ENCODE results near the gene LAMA5.

Gene LAMA5

GRCh38 chr20:62335532-62335931 lies 31.6 kb downstream of the LAMA5 start:
- no peak overlapping the region for H3K4me3 ChIP-seq (ENCODE audit: low read depth in 1 of 2, low read length in 2 of 2)
- H3K79me2 ChIP-seq (ENCODE audit: insufficient read depth, low read length), result no peaks in the 10 kb centered on the region
- H3K27ac ChIP-seq (ENCODE audit: low read length), result no peak overlapping the region
- no peak for DNase-seq
- H3K9ac ChIP-seq (ENCODE audit: low read depth, low read length), result no peak overlapping the region
- ATAC-seq (ENCODE audit: insufficient read depth, low read depth), result no peak
- peaks cover 18% of the 10 kb centered on the region for H3K27me3 ChIP-seq (ENCODE audit: insufficient read depth, low read length, poor library complexity)
- H4K20me1 ChIP-seq (ENCODE audit: insufficient read depth, low read length), result peaks cover 19% of the 10 kb centered on the region; the same call in 1 of the 2 replicates
- H3K36me3 ChIP-seq (ENCODE audit: insufficient read depth, low read length), result no peaks in the 10 kb centered on the region
- no peak overlapping the region for H2AFZ ChIP-seq (ENCODE audit: low read depth, low read length)
- H3K4me2 ChIP-seq (ENCODE audit: insufficient read depth, low read length), result no peak overlapping the region
- no peak for TF ChIP-seq EZH2 (IDR thresholded peaks at IDR 0.05; ENCODE audit: borderline replicate concordance, low read depth, low read length, severe bottlenecking)
- no peak for TF ChIP-seq CTCF (IDR thresholded peaks at IDR 0.05; ENCODE audit: borderline replicate concordance, extremely low read depth, low read length, poor library complexity, severe bottlenecking)
- no peaks in the 10 kb centered on the region for H3K4me1 ChIP-seq (ENCODE audit: insufficient read depth, low read length)
- no peaks in the 10 kb centered on the region for H3K9me3 ChIP-seq (ENCODE audit: insufficient read depth, low read length, severe bottlenecking)

- H3K4me3 ChIP-seq (ENCODE audit: low read depth in 1 of 2, low read length in 2 of 2), result no peak overlapping the region
- H3K27me3 ChIP-seq (ENCODE audit: insufficient read depth, low read length, poor library complexity), result peaks cover 16% of the 10 kb centered on the region
- no peak overlapping the region for H3K9ac ChIP-seq (ENCODE audit: low read depth, low read length)
- no peaks in the 10 kb centered on the region for H3K79me2 ChIP-seq (ENCODE audit: insufficient read depth, low read length)
- no peak overlapping the region for H3K4me2 ChIP-seq (ENCODE audit: insufficient read depth, low read length)
- no peaks in the 10 kb centered on the region for H3K36me3 ChIP-seq (ENCODE audit: insufficient read depth, low read length)
- DNase-seq (no peak), ATAC-seq (ENCODE audit: insufficient read depth, low read depth) (no peak)
- no peaks in the 10 kb centered on the region for H3K9me3 ChIP-seq (ENCODE audit: insufficient read depth, low read length, severe bottlenecking)
- no peak overlapping the region for H2AFZ ChIP-seq (ENCODE audit: low read depth, low read length)
- no peak overlapping the region for H3K27ac ChIP-seq (ENCODE audit: low read length)
- peaks cover 22% of the 10 kb centered on the region; the same call in 1 of the 2 replicates for H4K20me1 ChIP-seq (ENCODE audit: insufficient read depth, low read length)
- H3K4me1 ChIP-seq (ENCODE audit: insufficient read depth, low read length), result no peaks in the 10 kb centered on the region
- TF ChIP-seq CTCF (IDR thresholded peaks at IDR 0.05; ENCODE audit: borderline replicate concordance, extremely low read depth, low read length, poor library complexity, severe bottlenecking), result no peak
- TF ChIP-seq EZH2 (IDR thresholded peaks at IDR 0.05; ENCODE audit: borderline replicate concordance, low read depth, low read length, severe bottlenecking), result no peak
These were observed 32.2 kb downstream of the LAMA5 start for GRCh38 chr20:62334881-62335280.

- ATAC-seq (ENCODE audit: insufficient read depth, low read depth) (no peak), DNase-seq (no peak)
- Histone ChIP-seq H3K4me2 (ENCODE audit: insufficient read depth, low read length) (no peak overlapping the region), H3K9ac (ENCODE audit: low read depth, low read length) (no peak overlapping the region), H3K79me2 (ENCODE audit: insufficient read depth, low read length) (no peaks in the 10 kb centered on the region), H3K4me3 (ENCODE audit: low read depth in 1 of 2, low read length in 2 of 2) (no peak overlapping the region), H3K36me3 (ENCODE audit: insufficient read depth, low read length) (no peaks in the 10 kb centered on the region), H3K4me1 (ENCODE audit: insufficient read depth, low read length) (no peaks in the 10 kb centered on the region), H3K27ac (ENCODE audit: low read length) (no peak overlapping the region), H4K20me1 (ENCODE audit: insufficient read depth, low read length) (peaks cover 20% of the 10 kb centered on the region; the same call in 1 of the 2 replicates), H3K27me3 (ENCODE audit: insufficient read depth, low read length, poor library complexity) (peaks cover 14% of the 10 kb centered on the region), H3K9me3 (ENCODE audit: insufficient read depth, low read length, severe bottlenecking) (no peaks in the 10 kb centered on the region), H2AFZ (ENCODE audit: low read depth, low read length) (no peak overlapping the region)
- TF ChIP-seq EZH2 (IDR thresholded peaks at IDR 0.05; ENCODE audit: borderline replicate concordance, low read depth, low read length, severe bottlenecking) (no peak), CTCF (IDR thresholded peaks at IDR 0.05; ENCODE audit: borderline replicate concordance, extremely low read depth, low read length, poor library complexity, severe bottlenecking) (no peak)
These were observed 33.1 kb downstream of the LAMA5 start for GRCh38 chr20:62333820-62334595.
